8988T (cell line): ENCODE data around the gene RYR3.

ENCODE experiments used
- DNase-seq: peaks from one replicate; pipeline ENCODE4 v3.0.0; 2011

RYR3 gene

DNA sequence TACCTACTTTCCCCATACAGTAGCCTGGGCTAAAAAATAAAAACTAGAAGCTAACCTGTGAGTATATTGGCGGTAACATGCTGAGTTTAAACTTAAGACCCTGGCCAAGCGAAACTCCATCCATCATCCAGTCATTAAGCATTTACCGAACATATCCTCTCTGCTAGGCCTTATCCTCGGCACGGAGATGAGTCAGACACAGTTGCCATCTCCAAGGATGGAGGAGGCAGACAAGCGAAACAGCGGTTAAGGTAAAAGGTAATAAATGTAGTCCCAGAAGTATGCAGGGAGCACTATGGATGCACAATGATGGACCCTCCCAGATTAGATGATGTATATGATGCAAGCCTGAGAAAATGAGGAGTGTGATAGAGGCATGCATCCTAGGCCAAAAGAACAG is 143.6 kb downstream of the RYR3 start:
- no peak for DNase-seq

DNA sequence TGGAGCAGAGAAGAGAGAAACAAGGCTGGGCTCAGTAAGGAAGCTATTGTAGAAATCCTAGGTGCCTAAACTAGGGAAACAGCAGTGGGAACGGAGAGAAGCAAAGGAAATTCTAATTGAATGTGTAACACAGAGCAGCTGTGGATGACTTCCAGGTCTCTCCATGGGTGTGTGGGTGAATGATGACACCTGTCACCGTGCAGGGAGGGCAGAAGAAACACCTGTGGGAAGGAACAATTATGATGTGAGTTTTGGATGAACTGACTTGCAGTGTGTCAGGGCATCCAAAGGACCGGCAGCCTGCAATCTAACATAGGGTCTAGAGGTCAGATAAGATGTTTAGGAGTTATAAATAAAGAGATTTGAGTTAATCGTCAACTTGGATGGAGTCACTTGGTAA is 144.2 kb downstream of the RYR3 start:
- no peak for DNase-seq

DNA sequence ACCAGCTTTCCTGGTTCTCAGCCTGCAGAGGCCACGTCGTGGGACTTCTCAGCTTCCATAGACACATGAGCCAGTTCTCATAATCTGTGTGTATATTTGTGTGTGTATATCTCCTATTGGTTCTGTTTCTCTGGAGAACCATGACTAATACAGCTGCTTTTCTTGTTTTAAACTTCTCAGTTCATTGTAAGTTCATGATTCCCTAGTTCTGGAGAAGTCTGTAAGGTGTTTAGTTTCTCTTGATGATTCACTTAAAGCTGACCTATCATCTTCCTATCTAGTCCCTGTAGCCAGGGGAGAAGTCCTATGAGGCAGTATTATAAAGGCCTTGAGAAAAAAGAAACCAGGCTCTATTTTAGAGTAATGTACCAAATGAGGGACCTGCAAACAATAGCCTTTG is 147.7 kb downstream of the RYR3 start:
- DNase-seq = no peak

DNA sequence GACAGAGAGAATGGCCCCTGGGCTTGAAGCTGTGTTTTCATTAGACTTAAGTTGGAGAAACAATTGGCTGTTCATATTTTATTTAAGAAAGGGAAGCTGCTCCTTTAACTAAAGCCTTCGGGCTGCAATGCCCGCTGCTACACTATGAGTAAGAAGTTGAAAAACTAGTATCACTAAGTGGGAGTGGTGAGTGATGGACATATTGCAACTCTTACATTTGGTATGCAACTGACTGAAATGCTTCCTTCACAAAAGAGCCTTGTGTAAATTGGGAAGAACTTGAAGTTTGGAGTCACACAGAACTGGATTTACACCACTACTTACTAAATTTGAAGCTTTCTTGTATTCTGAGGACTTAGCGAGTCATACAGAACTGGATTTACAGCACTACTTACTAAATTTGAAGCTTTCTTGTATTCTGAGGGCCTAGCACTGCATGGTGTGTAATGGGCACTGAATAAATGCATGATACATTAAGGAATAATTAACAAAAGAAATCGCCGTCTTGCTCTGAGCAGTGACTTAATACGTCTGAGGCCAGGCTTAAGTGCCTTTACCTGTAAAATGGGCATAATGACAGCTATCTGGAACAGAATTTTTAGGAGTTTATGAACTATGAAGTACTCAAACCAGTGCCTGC is 149.5 kb downstream of the RYR3 start:
- no peak for DNase-seq

DNA sequence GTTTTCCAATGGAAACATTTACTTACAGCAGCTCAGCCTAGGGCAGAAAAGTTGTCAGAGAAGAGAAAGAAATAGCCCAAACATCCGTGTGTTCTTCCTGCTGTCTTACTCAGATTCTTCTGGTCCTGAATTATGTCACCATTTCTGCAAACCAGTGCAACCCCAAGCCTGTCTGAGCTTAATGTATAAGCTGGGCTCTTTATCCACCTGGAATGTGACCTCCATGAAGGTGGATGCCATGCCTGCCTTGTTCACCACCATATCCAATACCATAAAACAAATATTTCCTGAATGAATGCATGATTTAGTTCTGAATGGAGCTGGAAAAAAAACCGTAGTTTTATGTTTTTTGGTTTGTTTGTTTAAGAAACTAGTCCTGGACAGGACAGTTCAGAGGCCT is 150.9 kb downstream of the RYR3 start:
- DNase-seq = no peak

DNA sequence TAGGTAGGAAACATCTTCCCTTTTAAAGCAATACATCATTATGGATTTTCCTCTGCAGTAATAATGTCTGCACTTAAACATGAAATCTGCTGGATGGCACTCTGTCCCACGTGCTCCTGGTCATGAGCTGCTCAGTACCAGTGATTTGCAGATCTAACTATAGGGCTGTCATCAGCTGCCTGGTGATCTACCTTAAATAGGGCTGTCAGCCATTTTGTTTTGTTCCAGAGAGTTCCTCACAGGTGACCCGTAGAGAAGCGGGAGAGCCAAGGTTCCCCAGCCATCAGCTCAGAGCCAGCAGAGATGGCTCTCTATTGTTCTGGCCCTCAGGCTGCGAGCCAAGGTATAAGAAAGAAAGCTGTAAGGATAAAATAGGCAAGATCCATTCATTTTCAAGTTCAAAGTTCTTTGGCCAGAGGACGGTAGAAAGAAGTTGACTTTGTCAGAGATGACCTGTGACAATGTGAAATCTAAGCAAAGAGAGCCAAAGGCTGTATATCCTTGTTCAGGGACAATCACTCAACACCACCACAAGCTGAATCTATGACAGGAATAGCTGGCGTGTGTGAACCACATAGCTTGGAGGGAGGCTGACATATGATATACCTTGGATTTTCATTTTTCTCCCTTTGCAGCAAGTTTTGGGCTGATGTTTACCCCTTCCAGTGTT is 156.5 kb downstream of the RYR3 start:
- no peak for DNase-seq

DNA sequence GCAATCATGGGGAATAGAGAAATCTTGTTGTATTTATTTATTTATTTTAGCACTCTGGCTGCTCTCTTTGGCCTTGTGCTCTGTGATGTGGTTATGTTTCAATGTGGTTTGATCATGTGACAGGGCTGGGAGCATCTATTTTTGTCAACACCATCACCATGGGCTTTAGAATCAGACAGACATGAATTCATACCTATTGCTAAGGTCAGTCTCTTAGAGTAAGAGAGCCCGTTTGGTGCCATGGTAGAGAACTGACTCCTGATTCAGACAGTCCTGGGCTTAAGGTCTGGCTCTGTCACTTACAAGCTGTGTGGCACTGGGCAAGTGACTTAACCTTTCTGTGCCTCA is 157.0 kb downstream of the RYR3 start:
- DNase-seq = no peak

DNA sequence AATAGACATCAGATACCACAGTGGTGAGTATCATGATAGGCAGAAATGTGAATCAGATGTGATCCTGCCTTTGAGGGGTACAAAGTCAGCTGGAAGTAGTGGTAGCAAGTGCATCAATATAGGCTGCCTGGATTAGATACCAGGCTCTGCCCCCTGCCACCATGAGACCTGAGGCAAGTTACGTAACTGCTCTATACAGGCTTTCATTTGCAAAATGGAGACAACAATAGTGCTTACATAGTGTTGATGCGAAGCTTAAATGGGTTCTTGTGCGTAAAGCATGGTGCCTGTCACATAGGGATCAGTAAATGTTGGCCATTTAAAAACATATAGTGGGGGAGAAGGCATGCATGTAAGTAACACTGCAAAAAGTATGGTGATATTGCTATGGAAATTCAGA is 158.0 kb downstream of the RYR3 start:
- no peak for DNase-seq

DNA sequence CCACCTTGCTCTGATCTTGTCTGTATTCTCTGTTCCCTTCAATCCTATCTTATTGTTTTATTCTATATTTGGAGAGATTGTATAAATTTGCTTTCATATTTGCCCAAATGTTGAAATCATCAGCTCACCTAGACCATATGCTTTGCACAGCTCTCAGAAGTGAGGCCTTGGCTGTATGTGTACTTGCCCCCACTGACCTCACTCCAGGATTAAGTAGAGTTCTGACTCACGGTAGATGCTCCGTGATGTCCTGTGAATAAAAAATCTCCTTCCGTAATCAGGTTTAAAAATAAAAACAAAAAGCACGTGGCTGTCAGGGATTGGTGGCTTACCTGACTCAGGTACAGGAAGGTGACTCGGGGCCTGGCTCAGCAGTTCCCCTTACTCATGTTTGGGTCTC is 162.2 kb downstream of the RYR3 start:
- no peak for DNase-seq

DNA sequence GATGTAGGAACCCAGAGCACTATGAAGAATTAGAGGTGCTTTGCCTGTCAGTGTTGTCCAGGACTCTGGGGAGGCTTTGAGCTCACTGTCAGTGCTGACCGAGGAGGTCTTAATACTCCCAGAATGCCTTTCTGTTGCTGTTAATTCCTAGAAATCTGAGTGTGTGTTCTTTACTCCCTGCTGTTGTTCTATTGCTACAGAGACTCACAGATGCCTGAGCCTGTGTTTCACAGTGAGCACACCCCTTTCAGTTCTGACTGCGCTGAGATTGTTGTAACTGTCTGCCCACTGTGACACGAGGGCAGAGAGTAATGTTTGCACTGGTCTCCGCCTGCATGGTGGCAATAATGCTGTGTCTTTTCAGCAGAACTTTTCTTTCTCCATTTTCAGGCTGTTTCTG is 162.9 kb downstream of the RYR3 start:
- no peak for DNase-seq

DNA sequence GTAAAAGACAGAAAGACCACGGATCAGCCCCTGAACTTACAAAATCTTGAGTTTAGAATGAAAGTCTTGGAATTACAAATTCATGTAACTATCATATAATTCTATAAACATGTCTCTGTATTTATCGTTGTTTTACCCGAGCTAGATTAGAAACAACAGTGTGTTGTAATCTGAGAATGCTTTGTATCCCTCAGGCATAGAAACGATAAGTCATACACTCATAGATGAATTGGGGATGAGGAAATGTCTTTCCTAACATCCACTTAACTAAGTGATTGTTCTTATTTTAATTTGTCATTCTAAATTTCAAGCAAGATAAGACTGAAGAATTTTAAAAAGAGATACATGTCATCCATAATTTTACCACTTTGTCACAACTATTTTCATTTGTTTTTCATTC is 165.3 kb downstream of the RYR3 start:
- no peak for DNase-seq

DNA sequence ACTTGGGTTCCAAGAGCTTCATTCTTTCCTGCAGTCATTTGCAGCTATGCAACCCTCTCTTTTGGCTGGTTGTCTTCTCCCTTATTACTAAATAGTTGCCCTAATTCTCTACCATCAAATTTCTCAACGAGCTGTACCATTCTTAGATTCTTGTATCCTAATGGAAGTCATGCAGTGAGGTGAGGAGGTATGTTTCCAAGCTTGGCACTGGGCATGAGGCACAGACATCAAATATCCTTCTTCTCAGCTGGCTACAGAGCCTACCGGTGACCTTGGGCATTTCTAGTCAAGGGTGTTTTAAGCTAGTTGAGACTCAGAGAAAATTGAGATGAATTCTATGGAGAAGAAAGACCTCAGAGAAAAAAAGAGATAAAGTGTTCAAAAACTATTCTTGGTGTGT is 166.1 kb downstream of the RYR3 start:
- no peak for DNase-seq

DNA sequence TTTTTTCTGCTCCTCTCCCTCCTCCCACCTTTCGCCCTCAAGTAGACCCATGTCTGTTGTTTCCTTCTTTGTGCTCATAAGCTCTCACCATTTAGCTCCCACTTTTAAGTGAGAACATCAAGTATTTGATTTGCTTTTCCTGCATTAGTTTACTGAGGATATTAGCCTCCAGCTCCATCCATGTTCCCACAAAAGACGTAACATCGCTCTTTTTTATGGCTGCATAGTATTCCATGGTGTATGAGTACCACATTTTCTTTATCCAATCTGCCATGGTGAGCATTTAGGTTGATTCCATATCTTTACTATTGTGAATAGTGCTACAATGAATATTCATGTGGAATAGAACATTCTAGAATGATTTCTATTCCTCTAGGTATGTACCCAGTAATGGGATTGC is 178.6 kb downstream of the RYR3 start:
- DNase-seq = no peak

DNA sequence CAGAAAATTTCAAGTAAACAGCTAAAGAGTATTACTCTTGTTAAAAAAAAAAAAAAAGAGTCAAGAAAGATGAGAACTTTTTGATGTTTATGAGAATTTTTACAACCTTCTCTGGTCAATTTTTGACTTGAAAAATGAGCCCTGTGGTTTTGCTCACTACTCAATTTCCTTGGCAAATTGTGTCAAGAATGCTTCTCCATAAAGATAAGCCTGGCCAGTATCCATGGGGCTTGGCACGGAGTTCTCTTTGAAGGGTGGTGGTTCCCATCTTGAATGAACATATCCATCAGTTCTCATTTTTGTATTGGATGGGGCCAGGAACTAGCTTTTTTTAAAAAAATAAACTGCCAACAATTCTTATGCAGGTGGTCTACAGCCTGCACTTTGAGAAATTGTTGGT is 179.9 kb downstream of the RYR3 start:
- DNase-seq = no peak

DNA sequence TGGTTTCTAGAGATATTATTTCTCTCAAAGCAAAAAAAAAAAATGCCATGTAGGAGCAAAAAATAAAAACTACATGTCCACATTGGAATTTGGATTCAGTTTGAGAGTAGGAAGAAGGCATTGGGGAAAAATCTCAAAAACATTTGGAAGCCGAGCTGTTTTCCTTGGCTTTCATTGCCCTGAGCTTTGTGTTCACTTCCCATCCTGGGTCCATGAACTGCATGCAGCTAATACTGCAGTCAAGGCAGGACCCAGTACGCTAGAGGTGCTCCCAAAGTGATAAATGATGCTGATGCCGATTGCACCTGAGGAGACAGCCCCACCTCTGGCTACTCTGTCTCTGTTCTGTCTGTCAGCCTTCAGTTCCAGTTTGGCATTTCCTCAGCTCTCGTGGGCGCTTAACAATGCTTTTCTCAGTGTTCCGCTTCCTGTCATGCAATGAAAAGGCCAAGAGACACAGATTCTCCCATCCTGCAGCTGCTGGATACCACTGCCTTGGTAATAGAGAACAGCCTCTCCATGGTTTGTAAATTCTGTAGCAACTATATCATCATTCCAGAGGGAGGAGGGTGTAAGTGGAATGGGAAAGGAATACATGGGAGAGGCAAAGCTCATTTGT is 181.8 kb downstream of the RYR3 start:
- no peak for DNase-seq

DNA sequence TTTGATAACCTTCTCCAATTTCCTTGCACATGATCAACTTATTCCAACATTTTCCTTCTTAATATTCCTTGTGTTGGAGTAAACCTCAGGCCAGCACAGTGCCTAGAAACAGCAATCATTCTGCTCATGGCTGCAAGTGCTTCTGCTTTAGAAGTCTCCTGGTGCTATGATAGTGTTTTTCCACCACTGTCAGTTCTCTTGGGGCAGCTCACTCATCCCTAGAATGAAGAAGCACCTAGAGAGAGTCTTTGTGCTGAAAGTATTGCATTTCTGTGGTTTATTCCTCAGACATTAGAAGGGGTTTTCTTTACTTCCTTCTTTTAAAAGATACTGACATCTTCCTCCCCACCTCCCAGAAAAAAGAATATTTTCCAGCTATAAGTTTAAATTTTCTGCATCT is 183.5 kb downstream of the RYR3 start:
- DNase-seq = no peak

DNA sequence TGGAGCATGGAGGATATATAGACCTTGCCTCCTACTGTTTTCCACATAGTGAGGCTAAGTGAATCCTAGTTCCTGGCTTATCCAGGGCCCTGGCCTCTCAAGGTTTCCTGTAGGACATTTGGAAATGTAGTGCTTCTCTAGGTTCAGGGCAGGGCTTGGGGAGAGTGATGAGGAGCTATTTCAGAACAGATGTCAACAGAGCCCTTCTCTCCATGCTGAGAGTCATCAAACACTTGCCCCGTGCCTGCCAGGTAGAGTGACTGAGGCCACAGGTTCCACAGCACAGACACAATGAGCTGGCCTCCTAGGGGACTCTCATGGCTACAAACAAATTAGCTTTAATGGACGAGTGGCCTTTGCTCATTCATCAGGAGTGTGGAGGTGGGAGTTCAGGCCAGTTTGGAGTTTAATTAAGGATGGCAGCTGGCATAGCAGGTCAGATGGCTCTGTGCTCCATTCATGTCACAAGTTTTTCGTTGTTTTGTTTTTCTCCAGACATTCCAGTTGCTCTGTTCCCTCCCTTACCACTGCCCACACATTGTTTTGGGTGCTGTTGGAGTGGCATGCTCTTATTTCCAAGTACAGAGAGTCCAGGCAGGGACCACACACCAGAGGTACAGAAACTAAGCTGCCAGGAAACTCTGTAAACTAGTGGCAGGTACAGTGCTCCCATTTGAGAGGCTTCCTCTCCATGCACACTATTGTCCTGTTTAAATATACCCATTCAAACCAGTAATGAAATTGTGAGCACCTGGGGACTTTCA is 189.8 kb downstream of the RYR3 start:
- DNase-seq = no peak

DNA sequence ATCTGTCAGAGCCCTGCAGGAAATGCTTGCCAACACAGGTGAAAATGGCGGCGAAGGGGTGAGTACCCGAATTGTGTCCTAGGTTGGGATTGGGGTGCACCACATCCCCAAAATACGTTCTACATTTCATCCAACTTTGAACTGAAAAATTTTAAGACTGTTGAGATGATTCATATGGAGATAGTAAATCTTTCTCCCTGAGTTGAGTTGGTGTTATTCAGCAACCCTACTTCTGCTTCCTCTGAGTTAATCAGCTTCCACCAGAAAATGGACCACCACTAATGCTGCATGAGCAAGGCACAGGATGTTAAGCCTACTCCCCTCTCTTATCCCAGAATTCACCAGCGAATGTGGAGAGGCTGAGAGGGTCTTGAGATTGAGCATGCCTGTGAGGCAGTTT is 192.9 kb downstream of the RYR3 start:
- no peak for DNase-seq

DNA sequence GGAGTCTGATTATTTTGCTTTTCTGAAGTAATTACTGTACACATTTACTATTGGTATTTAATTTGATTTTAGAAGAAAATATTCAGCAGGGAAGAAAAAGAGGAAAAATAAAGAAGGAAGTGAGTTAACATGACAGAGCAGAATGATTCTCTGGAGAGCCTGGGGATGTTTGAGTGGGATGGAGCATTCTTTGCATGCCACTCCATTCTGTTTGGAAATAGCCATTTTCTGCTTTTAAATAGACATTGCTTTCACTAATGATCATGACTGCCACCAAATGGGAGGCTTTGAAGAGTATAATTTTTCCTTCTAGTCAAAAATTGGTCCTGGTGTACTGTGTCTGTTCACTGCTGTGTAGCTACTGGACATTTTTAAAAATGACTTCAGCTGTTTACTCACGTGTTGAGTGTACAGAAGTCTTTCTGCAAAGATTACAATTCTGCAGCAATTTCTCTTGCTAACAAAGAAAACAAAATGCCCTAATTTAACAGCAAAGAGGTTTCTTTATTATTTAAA is 196.1 kb downstream of the RYR3 start:
- no peak for DNase-seq

DNA sequence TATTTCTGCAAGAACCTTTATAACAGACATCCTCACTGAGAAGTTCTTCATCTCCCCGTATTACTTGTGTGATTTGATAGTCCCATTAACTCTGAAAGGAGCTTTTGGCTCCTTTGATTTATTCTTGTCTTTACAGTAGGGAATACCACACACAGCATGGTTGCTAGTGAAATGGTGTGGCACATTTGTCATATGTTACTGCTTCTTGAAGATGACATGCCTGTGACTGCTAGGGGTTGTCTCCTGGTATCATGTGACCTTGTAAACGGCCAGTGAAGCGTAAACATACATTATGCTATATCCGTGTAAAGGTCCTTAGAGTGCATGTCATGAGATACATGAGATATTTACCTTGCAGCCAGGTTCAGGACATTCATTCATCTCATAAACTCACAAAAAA is 197.9 kb downstream of the RYR3 start:
- no peak for DNase-seq

DNA sequence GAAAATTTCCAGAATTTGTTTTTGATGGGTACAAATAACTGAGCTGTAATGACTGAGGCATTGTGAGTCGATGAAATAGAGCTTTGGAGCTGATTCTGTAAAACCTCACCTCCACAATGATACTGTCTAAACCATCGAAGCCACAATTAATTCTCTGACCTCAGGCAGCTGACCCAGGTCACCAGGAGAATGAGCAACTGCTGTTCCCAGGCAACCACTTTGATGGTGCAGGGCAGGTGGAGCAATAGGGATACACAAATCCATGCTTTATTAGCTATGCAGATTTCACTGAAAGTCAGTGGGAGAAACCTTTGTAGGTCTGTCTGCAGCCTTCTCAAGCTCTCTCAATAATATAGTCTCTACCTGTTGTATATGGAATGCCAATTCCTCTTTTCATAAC is 204.4 kb downstream of the RYR3 start:
- DNase-seq = no peak

DNA sequence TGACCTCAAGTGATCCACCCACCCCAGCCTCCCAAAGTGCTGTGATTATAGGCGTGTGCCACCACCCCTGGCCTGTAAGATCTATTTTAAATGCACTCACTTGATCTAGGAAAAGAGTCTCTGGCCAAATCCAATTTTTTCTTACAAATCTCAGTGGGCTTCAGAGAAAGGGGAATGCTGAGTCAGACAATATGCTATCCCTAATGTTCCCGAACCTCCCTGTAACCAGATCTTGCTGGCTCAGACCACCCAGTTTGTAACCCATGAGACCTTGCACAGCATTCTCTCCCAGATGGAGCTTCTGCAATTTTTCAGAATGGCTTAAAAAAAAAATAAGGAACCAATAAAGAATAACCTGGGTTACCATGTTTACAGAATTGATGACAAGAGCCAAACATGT is 205.8 kb downstream of the RYR3 start:
- DNase-seq = no peak

DNA sequence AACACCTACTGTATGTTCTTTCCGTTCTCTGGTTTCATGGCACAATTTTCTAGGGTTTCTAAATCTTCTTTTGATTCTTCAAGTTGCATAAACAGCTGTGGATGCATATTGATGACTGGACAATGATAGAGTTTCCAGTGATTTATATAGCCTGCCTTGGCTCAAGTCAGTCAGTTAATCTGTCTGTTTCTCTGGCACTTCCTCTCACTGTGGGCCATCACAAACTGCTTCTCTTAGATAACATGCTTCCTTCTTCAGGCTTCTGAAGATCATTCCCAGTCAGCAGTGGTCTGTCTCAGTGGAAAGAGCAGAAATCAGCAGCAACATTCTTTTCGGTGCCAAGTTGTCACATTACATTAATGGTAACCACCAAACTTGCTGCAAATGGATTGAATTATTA is 207.2 kb downstream of the RYR3 start:
- no peak for DNase-seq

DNA sequence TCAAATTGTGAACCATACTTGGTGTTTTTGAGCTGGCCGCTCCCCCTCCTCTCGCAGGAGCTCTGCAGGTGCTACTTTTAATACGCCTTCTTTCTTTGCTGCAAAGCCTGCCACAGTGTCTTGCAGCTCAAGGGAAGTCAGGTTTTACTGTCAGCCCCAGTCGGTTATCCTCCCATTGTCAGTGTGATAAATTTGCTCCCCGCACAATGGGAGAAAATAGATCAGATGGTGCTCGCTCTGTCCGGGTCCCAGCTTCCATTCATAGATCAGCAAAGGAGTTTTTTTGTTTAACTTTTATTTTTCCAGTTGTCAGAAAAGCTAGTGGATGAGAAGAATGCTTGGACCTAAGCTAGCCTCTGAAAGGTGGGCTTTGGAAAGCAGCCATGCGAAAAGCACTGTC is 207.7 kb downstream of the RYR3 start:
- DNase-seq = no peak
